ENCODE measurements around the gene VPS9D1.
"Not testable (repeated sequence)": the region's sequence is repeated elsewhere in the genome, so short reads cannot be mapped to it uniquely, and the experiment has no call there.

VPS9D1 gene

GRCh38 chr16:89709166-89709565 is 11.5 kb downstream of the VPS9D1 start:
- no peak for DNase-seq

DNA sequence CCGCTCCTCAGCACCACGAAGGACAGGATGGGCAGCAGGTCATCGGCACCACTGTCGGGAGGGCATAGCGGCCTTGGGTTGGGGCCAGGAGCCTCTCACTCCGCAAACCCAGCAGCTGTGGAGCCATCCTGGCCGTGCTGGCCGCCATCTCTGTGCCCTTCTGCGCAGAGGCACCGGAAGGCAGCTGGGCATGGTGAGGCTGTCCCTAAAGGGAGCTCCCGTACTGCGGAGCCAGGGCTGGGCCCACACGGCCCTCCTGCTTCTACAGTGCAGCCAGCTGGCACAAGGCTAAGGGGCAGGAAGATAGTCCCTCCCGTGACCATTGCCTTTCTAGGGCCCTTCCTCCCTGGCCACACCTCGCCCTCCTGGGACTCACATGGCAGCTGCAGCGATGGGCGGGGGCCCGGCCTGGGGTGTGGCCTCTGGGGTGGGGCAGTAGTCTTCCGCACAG is 12.2 kb downstream of the VPS9D1 start:
- no peak for DNase-seq

GRCh38 chr16:89707695-89708094 is 13.0 kb downstream of the VPS9D1 start:
- no peak for DNase-seq

- no peak for DNase-seq
Observed at GRCh38 chr16:89706518-89707260, 14.0 kb downstream of the VPS9D1 start.

- DNase-seq: no peak
Observed at GRCh38 chr16:89705006-89705405, 15.7 kb downstream of the VPS9D1 start.

DNA sequence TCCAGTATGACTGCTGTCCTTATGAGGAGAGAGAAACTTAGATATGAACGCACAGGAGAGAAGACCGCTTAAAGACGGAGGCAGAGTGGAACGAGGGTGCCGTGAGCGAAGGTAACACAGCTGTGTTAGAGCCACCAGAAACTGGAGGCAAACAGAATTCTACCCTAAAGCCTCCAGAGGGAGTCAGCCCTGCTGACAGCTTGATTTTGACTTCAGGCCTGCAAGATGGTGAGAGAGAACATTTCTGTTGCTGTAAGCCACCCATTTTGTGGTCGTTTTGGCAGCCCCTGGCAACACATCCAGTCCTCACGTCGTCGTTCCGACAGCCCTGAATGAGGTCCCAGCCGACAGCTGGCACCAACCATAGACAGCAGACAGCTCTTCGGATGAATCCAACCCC is 16.4 kb downstream of the VPS9D1 start:
- no peak for DNase-seq

DNA sequence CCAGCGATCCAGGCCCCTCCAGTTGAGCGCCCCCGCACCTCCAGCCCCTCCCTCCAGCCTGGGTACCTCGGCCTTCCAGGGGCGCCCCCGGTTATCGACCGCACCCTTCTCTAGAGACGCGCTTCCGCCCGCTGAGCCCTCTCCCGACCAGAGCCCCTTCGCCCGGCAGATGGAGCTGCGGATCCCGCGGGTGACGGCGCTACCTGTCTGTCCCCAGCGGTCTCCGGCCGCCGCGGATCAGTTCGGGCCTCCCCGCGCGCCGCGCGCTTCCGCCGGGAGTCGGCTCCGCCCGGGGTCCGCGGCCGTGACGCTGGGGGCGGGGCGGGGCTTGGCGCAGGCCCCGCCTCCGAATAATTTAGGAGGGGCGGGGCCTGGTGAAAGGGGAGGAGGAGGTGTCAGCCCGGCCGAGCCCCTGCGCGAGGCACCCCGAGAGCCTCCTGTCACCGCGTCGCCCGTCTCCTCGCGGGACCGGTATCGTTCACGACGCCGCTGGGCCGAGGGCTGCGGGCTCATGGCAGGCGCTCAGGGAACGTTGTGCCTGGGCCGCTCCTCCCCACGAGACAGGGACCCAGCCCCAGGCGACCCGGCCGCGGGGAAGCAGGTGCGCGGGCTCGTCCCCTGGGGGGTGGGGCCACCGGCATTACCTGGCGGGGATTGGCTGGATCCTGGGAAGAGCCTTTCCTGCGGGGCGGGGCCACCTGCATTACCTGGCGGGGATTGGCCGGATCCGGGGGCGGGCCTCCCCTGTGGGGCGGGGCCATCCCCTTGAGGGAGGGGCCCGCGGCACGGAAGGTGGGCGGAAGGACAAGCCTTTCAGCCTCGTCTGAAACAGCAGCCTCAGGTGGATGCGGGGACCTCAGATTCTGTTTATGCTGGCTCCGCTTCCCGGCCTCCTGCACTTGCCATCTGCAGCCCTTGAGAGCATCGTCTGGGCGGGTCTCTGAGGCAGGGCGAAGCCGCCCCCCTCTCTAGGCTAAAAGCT is 19.0 kb downstream of the VPS9D1 start, which contains the start of gene SPATA2L:
Gene SPATA2L (minus strand): TSS at position 281 of the 982 bp plus-strand sequence. CDS start 473 bp downstream, outside the sequence.
- peak; percentile 73 for DNase-seq

- DNase-seq: no peak
Observed at GRCh38 chr16:89700649-89701424, 19.9 kb downstream of the VPS9D1 start.

- peak; percentile 96 for DNase-seq
Observed at GRCh38 chr16:89700100-89700648, 20.5 kb downstream of the VPS9D1 start.

DNA sequence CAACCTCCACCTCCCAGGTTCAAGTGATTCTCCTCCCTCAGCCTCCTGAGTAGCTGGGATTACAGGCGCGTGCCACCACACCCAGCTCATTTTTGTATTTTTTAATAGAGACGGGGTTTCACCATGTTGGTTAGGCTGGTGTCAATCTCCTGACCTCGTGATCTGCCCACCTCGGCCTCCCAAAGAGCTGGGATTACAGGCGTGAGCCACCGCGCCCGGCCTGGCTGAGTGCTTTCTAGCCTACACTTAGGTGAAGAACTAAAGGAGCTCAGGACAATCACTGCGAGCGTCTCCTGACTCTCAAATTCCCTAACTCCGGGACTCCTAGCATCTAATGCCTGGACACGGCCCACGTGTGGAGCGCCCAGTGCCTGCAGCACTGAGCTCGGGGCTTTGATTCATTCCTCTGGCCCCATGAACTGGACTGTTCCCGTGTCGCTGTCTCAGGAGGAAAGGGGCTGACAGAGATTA is 21.0 kb downstream of the VPS9D1 start:
- not testable (repeated sequence) for DNase-seq

GRCh38 chr16:89698717-89699116 is 22.0 kb downstream of the VPS9D1 start:
- not testable (repeated sequence) for DNase-seq

GRCh38 chr16:89697616-89698331 is 22.9 kb downstream of the VPS9D1 start:
- DNase-seq: no peak

GRCh38 chr16:89697161-89697615 is 23.5 kb downstream of the VPS9D1 start:
- DNase-seq: no peak

GRCh38 chr16:89696670-89697128 is 24.0 kb downstream of the VPS9D1 start:
- DNase-seq: no peak

GRCh38 chr16:89695875-89696669 is 24.6 kb downstream of the VPS9D1 start:
- no peak for DNase-seq

DNA sequence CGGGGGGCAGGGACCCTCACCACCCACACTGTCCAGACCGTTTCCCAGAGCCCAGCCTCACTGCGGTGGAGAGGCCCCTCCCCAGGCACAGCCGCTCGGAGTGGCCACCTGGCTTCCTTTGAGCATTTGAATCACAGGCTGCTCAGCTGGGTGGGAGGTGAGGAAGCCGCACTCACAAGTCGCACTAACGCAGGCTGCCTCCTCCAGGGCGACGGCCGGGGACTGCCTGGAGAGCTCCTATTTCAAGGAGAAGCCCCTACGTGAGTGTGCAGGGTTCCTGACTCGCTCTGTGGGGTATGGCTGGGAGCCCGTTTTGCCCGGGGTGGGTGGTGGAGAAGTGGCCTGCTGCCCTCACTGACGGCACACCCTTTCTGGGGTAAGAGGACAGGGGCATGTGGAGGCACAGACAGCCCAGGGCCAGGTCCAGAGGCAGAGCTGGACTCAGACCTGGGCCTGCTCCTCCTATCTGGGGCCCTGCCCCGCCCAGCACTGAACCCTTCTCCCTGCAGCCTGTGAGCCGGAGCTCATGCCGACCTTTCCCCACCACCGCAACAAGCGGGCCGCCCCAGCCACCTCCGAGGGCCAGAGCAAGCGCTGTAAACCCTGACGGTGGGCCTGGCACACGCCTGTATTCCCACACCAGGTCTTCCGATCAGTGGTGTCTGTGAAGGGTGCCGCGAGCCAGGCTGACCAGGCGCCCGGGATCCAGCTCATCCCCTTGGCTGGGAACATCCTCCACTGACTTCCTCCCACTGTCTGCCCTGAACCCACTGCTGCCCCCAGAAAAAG is 25.4 kb downstream of the VPS9D1 start:
- DNase-seq: no peak

- DNase-seq: not testable (repeated sequence)
Observed at GRCh38 chr16:89694784-89695085, 26.0 kb downstream of the VPS9D1 start.

DNA sequence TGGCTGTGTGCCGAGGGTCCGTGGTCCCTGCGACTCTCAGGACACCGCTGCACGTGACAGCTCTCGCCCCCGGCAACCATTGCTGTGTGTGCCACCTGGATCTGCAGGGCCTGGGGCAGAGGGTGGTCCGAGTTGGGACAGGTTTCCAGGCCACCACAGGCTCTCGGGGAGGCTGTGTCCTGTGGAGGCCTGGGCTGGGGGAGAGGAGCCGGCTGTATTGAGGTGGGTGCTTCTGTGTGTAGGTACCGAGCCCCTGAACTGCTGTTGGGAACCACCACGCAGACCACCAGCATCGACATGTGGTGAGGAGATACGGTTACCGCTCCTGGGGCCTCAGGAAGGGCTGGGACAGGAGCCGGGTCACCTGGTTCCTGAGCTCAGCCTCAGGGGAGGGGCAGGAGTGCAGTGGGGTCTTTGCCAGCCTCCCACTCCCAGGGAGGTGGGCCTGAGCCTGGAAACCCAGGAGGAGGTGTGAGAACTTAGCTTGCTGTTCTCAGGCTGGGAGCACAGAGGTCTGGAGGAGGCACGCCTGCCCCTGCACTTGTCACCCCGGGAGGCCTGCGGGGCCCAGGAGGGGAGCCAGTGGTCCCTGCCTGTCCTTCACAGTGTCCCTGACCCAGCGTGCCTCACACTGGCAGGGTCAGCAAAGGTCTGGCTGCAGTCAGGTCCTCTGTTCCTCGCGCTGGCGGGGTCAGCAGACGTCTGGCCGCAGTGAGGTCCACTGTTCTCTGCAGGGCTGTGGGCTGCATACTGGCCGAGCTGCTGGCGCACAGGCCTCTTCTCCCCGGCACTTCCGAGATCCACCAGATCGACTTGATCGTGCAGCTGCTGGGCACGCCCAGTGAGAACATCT is 26.5 kb downstream of the VPS9D1 start:
- DNase-seq: no peak

- no peak for DNase-seq
Observed at GRCh38 chr16:89693289-89693731, 27.4 kb downstream of the VPS9D1 start.
